ENCODE measurements around the gene ABCD1. TPM values are rescaled to one million over a fixed set of nuclear protein-coding genes. Genes with fewer than 3 reads are reported as not detected.

ABCD1 gene
- total RNA-seq, 2 experiments from 2014 or later = 16.5 to 17.6 TPM

- DNase-seq = no peak
- H3K4me3 Mint-ChIP-seq = no peak overlapping the region
- no peaks in the 10 kb centered on the region for H3K9me3 Mint-ChIP-seq
- ChIA-PET CTCF (no interaction called here), POLR2A (no interaction called here)
- no peaks in the 10 kb centered on the region for H3K36me3 Mint-ChIP-seq (ENCODE audit: low read depth)
- H3K27me3 Mint-ChIP-seq = peaks cover 9% of the 10 kb centered on the region
- H3K4me1 Mint-ChIP-seq = peaks cover 2% of the 10 kb centered on the region
- H3K27ac Mint-ChIP-seq = no peak overlapping the region
Observed at GRCh38 chrX:153776120-153776599, 51.5 kb downstream of the ABCD1 start.

DNA sequence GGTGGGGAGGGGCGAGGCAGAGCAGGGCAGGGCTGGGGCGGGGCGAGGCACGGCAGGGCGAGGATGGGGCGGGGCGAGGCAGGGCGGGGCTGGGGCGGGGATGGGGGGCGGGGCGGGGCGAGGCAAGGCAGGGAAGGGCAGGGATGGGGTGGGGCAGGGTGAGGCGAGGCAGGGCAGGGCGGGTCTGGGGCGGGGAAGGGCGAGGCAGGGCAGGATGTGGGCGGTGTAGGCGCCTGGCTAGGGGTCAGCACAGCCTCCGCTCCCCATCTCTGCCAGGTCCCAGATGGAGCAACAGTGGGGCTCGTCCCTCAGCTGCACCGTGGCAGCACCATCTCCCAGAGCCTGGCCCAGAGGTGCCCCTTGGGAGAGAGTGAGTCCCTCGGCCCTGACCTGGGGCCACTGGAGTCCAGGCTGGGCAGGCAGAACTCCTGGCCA is 52.0 kb downstream of the ABCD1 start:
- H3K36me3 Mint-ChIP-seq (ENCODE audit: low read depth) = no peaks in the 10 kb centered on the region
- H3K27ac Mint-ChIP-seq = no peak overlapping the region
- H3K9me3 Mint-ChIP-seq = no peaks in the 10 kb centered on the region
- peaks cover 9% of the 10 kb centered on the region for H3K27me3 Mint-ChIP-seq
- no peak for DNase-seq
- CTCF ChIA-PET = no interaction called here
- POLR2A ChIA-PET = no interaction called here
- H3K4me1 Mint-ChIP-seq = peaks cover 2% of the 10 kb centered on the region
- no peak overlapping the region for H3K4me3 Mint-ChIP-seq

- ChIA-PET CTCF (no interaction called here), POLR2A (interaction anchor here (1.0 kb wide), 1 partner anchor 51 kb away, joined by 3 read pairs; no protein-coding TSS in a partner anchor)
- Mint-ChIP-seq H3K9me3 (no peaks in the 10 kb centered on the region), H3K27me3 (peaks cover 9% of the 10 kb centered on the region), H3K27ac (no peak overlapping the region), H3K4me1 (peaks cover 2% of the 10 kb centered on the region), H3K36me3 (ENCODE audit: low read depth) (no peaks in the 10 kb centered on the region), H3K4me3 (no peak overlapping the region)
- DNase-seq = no peak
Observed at GRCh38 chrX:153777261-153778090, 52.8 kb downstream of the ABCD1 start.

GRCh38 chrX:153778181-153778580 is 53.5 kb downstream of the ABCD1 start:
- H3K27me3 Mint-ChIP-seq = peaks cover 9% of the 10 kb centered on the region
- ChIA-PET CTCF (no interaction called here), POLR2A (interaction anchor here (1.0 kb wide), 1 partner anchor 51 kb away, joined by 3 read pairs; no protein-coding TSS in a partner anchor)
- H3K27ac Mint-ChIP-seq = no peak overlapping the region
- H3K4me1 Mint-ChIP-seq = peaks cover 2% of the 10 kb centered on the region
- no peaks in the 10 kb centered on the region for H3K9me3 Mint-ChIP-seq
- H3K36me3 Mint-ChIP-seq (ENCODE audit: low read depth) = no peaks in the 10 kb centered on the region
- no peak overlapping the region for H3K4me3 Mint-ChIP-seq
- DNase-seq = no peak

DNA sequence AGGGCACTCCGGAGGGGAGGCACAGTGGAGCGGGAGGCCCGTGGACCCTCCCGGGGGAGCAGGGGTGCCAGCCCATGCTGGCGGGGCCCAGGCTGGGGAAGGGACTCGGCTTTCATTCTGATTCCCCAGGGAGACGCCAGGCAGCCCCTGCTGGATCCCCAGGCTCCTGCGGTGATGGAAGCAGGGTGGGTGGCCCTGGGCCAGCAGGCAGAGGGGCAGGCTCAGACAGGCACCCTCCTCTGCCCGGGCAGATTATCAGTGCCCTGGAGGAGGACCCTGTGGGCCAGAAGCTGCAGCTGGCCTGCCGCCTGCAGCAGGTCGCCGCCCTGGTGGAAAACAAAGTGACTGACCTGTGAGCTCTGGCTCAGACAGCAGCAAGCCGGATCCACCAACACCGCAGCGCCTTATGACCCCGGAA is 54.0 kb downstream of the ABCD1 start:
- no peak for DNase-seq
- H3K27ac Mint-ChIP-seq = no peak overlapping the region
- ChIA-PET CTCF (interaction anchor here (0.7 kb wide), 1 partner anchor 18 kb away, joined by 3 read pairs; no protein-coding TSS in a partner anchor), POLR2A (interaction anchor here (1.0 kb wide), 1 partner anchor 52 kb away, joined by 3 read pairs; no protein-coding TSS in a partner anchor)
- H3K36me3 Mint-ChIP-seq (ENCODE audit: low read depth) = no peaks in the 10 kb centered on the region
- H3K27me3 Mint-ChIP-seq = peaks cover 9% of the 10 kb centered on the region
- H3K9me3 Mint-ChIP-seq = no peaks in the 10 kb centered on the region
- H3K4me3 Mint-ChIP-seq = no peak overlapping the region
- peaks cover 2% of the 10 kb centered on the region for H3K4me1 Mint-ChIP-seq

DNA sequence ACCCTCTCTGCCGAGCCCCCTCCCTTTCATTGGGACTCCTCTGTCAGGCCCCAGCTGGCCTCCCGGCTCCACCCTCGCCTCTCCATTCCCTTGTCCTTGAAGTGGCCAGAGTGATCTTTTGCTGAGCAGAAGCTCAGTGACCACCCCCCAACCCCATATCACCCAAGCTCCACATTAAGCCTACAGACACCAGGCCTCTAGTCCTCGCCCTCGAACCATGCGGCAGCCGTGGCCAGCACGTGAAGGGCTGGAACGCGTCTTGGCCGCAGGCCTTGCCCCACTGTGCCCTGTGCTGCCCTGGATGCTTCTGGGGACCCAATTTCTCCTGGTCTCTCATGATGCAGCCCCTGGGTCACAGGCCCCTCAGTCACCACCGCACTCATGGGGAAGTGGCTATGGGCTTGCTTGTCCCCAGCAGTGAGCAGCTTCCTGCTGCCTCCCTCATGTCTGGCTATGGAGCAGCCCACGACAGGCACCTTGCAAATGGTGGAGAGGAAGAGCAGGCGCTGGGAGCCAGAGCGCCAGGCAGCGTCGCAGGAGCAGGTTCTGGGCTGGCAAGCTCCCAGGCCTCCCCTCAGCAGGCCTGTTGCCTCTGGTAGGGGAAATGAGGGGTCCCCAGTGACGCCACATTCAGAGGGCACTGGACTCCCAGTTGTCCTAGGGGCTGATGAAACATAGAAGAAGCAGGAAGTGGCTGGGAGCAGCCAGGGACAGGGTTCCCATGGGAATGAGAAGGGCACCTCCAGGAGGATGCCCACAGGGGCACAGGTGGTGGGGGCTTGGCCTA is 55.4 kb downstream of the ABCD1 start:
- ChIA-PET CTCF (interaction anchor here (0.9 kb wide), 1 partner anchor 25 kb away, joined by 3 read pairs; no protein-coding TSS in a partner anchor), POLR2A (no interaction called here)
- no peaks in the 10 kb centered on the region for H3K9me3 Mint-ChIP-seq
- peaks cover 9% of the 10 kb centered on the region for H3K27me3 Mint-ChIP-seq
- H3K36me3 Mint-ChIP-seq (ENCODE audit: low read depth) = no peaks in the 10 kb centered on the region
- peaks cover 2% of the 10 kb centered on the region for H3K4me1 Mint-ChIP-seq
- DNase-seq = no peak
- no peak overlapping the region for H3K27ac Mint-ChIP-seq
- H3K4me3 Mint-ChIP-seq = no peak overlapping the region

GRCh38 chrX:153780678-153781427 is 56.2 kb downstream of the ABCD1 start, which contains the start of gene SRPK3:
Gene SRPK3, plus strand, starts transcription at chrX:153781041. Its CDS starts 46 bp downstream, at chrX:153781087.
- H3K27me3 Mint-ChIP-seq = peaks cover 9% of the 10 kb centered on the region
- H3K27ac Mint-ChIP-seq = no peak within 1 kb of the TSS
- H3K4me1 Mint-ChIP-seq = peaks cover 2% of the 10 kb centered on the region
- CTCF ChIA-PET = no interaction called here
- H3K4me3 Mint-ChIP-seq = no peak within 1 kb of the TSS
- H3K36me3 Mint-ChIP-seq (ENCODE audit: low read depth) = no peaks in the 10 kb centered on the region
- no peak for DNase-seq
- POLR2A ChIA-PET = interaction anchor here (1.2 kb wide), 1 partner anchor 126 kb away, joined by 3 read pairs; no protein-coding TSS in a partner anchor
- no peaks in the 10 kb centered on the region for H3K9me3 Mint-ChIP-seq

DNA sequence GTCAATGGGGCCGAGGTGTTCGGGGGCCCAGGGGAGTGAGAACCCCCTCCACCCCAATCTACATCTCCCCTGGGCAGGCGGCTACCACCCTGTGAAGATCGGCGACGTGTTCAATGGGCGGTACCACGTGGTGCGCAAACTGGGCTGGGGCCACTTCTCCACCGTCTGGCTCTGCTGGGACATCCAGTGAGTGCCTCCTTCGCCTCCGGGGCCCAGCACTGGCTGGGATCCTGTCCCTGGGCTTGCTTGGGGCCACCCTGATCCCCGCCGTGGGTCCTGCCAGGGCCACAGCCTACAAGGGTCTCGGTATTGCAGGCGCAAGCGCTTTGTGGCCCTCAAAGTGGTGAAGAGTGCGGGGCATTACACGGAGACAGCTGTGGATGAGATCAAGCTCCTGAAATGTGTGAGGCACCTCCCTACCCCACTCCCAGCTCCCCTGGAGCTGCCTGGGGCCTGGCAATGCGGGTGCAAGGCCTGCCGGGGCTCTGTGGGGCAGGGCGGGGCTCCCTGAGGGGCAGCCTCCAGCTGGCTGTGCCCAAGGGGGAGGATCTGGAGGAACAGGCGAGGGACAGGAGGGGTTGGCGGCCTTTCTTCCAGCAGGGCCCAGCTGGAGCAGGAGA is 56.9 kb downstream of the ABCD1 start:
- Mint-ChIP-seq H3K4me1 (no peaks in the 10 kb centered on the region), H3K4me3 (no peak overlapping the region), H3K27ac (no peak overlapping the region), H3K9me3 (no peaks in the 10 kb centered on the region), H3K36me3 (ENCODE audit: low read depth) (peaks cover 2% of the 10 kb centered on the region), H3K27me3 (peaks cover 9% of the 10 kb centered on the region)
- no peak for DNase-seq
- CTCF ChIA-PET = no interaction called here
- POLR2A ChIA-PET = interaction anchor here (0.9 to 1.2 kb wide), 2 partner anchors 26 to 125 kb away, joined by 3 read pairs; no protein-coding TSS in a partner anchor

DNA sequence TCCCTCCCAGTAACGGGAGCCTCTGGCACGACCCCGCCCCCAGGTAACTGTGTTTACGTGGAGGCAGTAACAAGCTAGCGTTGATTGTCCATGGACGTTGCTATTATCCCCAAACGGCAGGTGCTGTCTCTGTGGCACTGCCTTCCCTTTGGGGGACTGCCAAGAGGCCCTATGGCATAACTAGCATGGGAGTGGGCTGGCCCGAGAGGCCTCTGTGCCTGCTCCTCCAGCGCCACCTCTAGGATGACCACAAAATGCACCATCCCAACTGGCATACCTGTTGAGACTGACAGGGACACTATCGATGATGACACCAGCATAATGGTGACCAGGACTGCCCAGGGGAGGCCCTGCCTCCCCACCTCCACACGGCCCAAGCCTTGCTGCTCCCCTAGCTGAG is 57.7 kb downstream of the ABCD1 start:
- H3K27ac Mint-ChIP-seq = no peak overlapping the region
- H3K4me3 Mint-ChIP-seq = no peak overlapping the region
- peaks cover 9% of the 10 kb centered on the region for H3K27me3 Mint-ChIP-seq
- peaks cover 4% of the 10 kb centered on the region for H3K36me3 Mint-ChIP-seq (ENCODE audit: low read depth)
- no peaks in the 10 kb centered on the region for H3K9me3 Mint-ChIP-seq
- H3K4me1 Mint-ChIP-seq = no peaks in the 10 kb centered on the region
- POLR2A ChIA-PET = interaction anchor here (0.9 to 1.2 kb wide), 2 partner anchors 26 to 125 kb away, joined by 3 read pairs; no protein-coding TSS in a partner anchor
- CTCF ChIA-PET = no interaction called here
- DNase-seq = no peak

- H3K27ac Mint-ChIP-seq = no peak overlapping the region
- ChIA-PET CTCF (no interaction called here), POLR2A (no interaction called here)
- H3K27me3 Mint-ChIP-seq = peaks cover 9% of the 10 kb centered on the region
- H3K4me1 Mint-ChIP-seq = no peaks in the 10 kb centered on the region
- H3K4me3 Mint-ChIP-seq = no peak overlapping the region
- no peaks in the 10 kb centered on the region for H3K9me3 Mint-ChIP-seq
- H3K36me3 Mint-ChIP-seq (ENCODE audit: low read depth) = peaks cover 4% of the 10 kb centered on the region
- DNase-seq = no peak
Observed at GRCh38 chrX:153782871-153783270, 58.2 kb downstream of the ABCD1 start.

- Mint-ChIP-seq H3K4me3 (no peak overlapping the region), H3K4me1 (no peaks in the 10 kb centered on the region), H3K9me3 (no peaks in the 10 kb centered on the region), H3K27me3 (peaks cover 9% of the 10 kb centered on the region), H3K36me3 (ENCODE audit: low read depth) (peaks cover 4% of the 10 kb centered on the region), H3K27ac (no peak overlapping the region)
- ChIA-PET POLR2A (no interaction called here), CTCF (no interaction called here)
- DNase-seq = no peak
Observed at GRCh38 chrX:153783378-153784013, 58.8 kb downstream of the ABCD1 start.

All from activated CD4-positive, alpha-beta memory T cell treated with anti-CD3 and anti-CD28 coated beads, Interleukin-2, amount 10 ng/mL, durations not matched to agents 7 days and 5 days (primary cell).